Measurements from ENCODE around the gene M1AP.

Gene M1AP

DNA sequence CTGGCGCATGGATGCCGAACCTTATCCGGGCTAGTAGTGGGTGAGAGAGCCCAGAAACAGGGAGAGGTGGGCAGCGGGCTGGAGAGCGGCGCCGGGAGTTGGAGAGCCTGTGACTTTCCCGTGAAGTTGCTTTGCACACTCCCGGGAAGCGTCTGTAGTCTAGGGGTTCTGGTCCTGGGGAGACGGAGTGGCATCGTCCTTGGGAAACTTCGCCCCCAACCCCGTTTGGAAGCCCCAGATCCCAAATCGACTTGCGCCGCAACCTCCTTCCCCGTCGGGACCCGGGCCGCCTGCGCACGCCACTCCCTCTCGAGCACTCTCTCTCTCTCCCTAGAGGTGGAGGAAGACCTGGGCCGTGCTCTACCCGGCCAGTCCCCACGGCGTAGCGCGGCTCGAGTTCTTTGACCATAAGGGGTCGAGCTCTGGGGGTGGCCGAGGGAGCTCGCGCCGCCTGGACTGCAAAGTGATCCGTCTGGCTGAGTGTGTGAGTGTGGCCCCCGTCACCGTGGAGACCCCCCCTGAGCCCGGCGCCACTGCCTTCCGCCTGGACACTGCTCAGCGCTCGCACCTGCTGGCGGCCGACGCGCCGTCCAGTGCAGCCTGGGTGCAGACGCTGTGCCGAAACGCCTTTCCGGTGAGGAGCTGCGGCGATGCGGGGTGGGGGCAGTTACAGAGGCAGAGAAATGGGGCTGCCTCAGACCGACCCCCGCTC, 93.2 kb downstream of the M1AP start:
- Histone ChIP-seq H3K9ac (ENCODE audit: low read depth, low read length) (peak overlapping the region; percentile 77), H3K4me2 (ENCODE audit: insufficient read depth, low read length) (peak overlapping the region; percentile 98), H3K4me1 (ENCODE audit: insufficient read depth, low read length) (peaks cover 22% of the 10 kb centered on the region), H3K79me2 (ENCODE audit: insufficient read depth, low read length) (peaks cover 13% of the 10 kb centered on the region), H4K20me1 (ENCODE audit: insufficient read depth, low read length) (peaks cover 14% of the 10 kb centered on the region; the same call in 1 of the 2 replicates), H3K27ac (ENCODE audit: low read length) (peak overlapping the region; percentile 76), H3K4me3 (ENCODE audit: low read depth in 1 of 2, low read length in 2 of 2) (peak overlapping the region; percentile 55 to 83), H3K36me3 (ENCODE audit: insufficient read depth, low read length) (peaks cover 11% of the 10 kb centered on the region), H2AFZ (ENCODE audit: low read depth, low read length) (peak overlapping the region; percentile 87), H3K9me3 (ENCODE audit: insufficient read depth, low read length, severe bottlenecking) (no peaks in the 10 kb centered on the region), H3K27me3 (ENCODE audit: insufficient read depth, low read length, poor library complexity) (no peaks in the 10 kb centered on the region)
- ATAC-seq (ENCODE audit: insufficient read depth, low read depth) (peak; percentile 67), DNase-seq (peak; percentile 58)
- TF ChIP-seq EZH2 (IDR thresholded peaks at IDR 0.05; ENCODE audit: borderline replicate concordance, low read depth, low read length, severe bottlenecking), result no peak
- TF ChIP-seq, protein P1, sequence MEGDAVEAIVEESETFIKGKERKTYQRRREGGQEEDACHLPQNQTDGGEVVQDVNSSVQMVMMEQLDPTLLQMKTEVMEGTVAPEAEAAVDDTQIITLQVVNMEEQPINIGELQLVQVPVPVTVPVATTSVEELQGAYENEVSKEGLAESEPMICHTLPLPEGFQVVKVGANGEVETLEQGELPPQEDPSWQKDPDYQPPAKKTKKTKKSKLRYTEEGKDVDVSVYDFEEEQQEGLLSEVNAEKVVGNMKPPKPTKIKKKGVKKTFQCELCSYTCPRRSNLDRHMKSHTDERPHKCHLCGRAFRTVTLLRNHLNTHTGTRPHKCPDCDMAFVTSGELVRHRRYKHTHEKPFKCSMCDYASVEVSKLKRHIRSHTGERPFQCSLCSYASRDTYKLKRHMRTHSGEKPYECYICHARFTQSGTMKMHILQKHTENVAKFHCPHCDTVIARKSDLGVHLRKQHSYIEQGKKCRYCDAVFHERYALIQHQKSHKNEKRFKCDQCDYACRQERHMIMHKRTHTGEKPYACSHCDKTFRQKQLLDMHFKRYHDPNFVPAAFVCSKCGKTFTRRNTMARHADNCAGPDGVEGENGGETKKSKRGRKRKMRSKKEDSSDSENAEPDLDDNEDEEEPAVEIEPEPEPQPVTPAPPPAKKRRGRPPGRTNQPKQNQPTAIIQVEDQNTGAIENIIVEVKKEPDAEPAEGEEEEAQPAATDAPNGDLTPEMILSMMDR (IDR thresholded peaks at IDR 0.05; ENCODE audit: borderline replicate concordance, extremely low read depth, low read length, poor library complexity, severe bottlenecking), result no peak

GRCh38 chr2:74553892-74554819, 94.0 kb downstream of the M1AP start, which contains the start of the genes DOK1 and LOXL3:
Gene DOK1 (plus strand): TSS chr2:74554720. CDS start chr2:74554755, 35 bp downstream.
Gene LOXL3 (minus strand): TSS chr2:74553942. CDS start chr2:74552634, 1,308 bp downstream.
- peak within 1 kb of the TSS; percentile 76 for H3K27ac ChIP-seq (ENCODE audit: low read length)
- DNase-seq, result peak; percentile 86

GRCh38 chr2:74552914-74553811, 95.0 kb downstream of the M1AP start:
- Histone ChIP-seq H3K4me2 (ENCODE audit: insufficient read depth, low read length) (peak overlapping the region; percentile 98), H3K27ac (ENCODE audit: low read length) (no peak overlapping the region), H2AFZ (ENCODE audit: low read depth, low read length) (peak overlapping the region; percentile 87), H4K20me1 (ENCODE audit: insufficient read depth, low read length) (peaks cover 14% of the 10 kb centered on the region; the same call in 1 of the 2 replicates), H3K4me3 (ENCODE audit: low read depth in 1 of 2, low read length in 2 of 2) (peak overlapping the region in 1 of 2 experiments; percentile 83; a peak in 2 of 4 replicates), H3K9me3 (ENCODE audit: insufficient read depth, low read length, severe bottlenecking) (no peaks in the 10 kb centered on the region), H3K36me3 (ENCODE audit: insufficient read depth, low read length) (peaks cover 11% of the 10 kb centered on the region), H3K27me3 (ENCODE audit: insufficient read depth, low read length, poor library complexity) (no peaks in the 10 kb centered on the region), H3K4me1 (ENCODE audit: insufficient read depth, low read length) (peaks cover 22% of the 10 kb centered on the region), H3K79me2 (ENCODE audit: insufficient read depth, low read length) (peaks cover 13% of the 10 kb centered on the region), H3K9ac (ENCODE audit: low read depth, low read length) (peak overlapping the region; percentile 77; the same call in 1 of the 2 replicates)
- ATAC-seq (ENCODE audit: insufficient read depth, low read depth) (no peak), DNase-seq (no peak)
- no peak for TF ChIP-seq EZH2 (IDR thresholded peaks at IDR 0.05; ENCODE audit: borderline replicate concordance, low read depth, low read length, severe bottlenecking)
- TF ChIP-seq, protein P1 (IDR thresholded peaks at IDR 0.05; ENCODE audit: borderline replicate concordance, extremely low read depth, low read length, poor library complexity, severe bottlenecking), result no peak

More at GRCh38 chr2:74553892-74554819, 94.0 kb downstream of the M1AP start, which contains the start of the genes DOK1 and LOXL3:
- no peaks in the 10 kb centered on the region for H3K9me3 ChIP-seq (ENCODE audit: insufficient read depth, low read length, severe bottlenecking)
- H3K4me2 ChIP-seq (ENCODE audit: insufficient read depth, low read length), result peak within 1 kb of the TSS; percentile 98
- TF ChIP-seq, protein P1 (IDR thresholded peaks at IDR 0.05; ENCODE audit: borderline replicate concordance, extremely low read depth, low read length, poor library complexity, severe bottlenecking), result no peak
- TF ChIP-seq EZH2 (IDR thresholded peaks at IDR 0.05; ENCODE audit: borderline replicate concordance, low read depth, low read length, severe bottlenecking), result no peak
- no peaks in the 10 kb centered on the region for H3K27me3 ChIP-seq (ENCODE audit: insufficient read depth, low read length, poor library complexity)
- peaks cover 14% of the 10 kb centered on the region; the same call in 1 of the 2 replicates for H4K20me1 ChIP-seq (ENCODE audit: insufficient read depth, low read length)
- peak within 1 kb of the TSS; percentile 87 for H2AFZ ChIP-seq (ENCODE audit: low read depth, low read length)
- ATAC-seq (ENCODE audit: insufficient read depth, low read depth), result peak; percentile 84
- peaks cover 13% of the 10 kb centered on the region for H3K79me2 ChIP-seq (ENCODE audit: insufficient read depth, low read length)
- peak within 1 kb of the TSS; percentile 77 for H3K9ac ChIP-seq (ENCODE audit: low read depth, low read length)
- peak within 1 kb of the TSS; percentile 55 to 83 for H3K4me3 ChIP-seq (ENCODE audit: low read depth in 1 of 2, low read length in 2 of 2)
- peaks cover 22% of the 10 kb centered on the region for H3K4me1 ChIP-seq (ENCODE audit: insufficient read depth, low read length)
- peaks cover 11% of the 10 kb centered on the region for H3K36me3 ChIP-seq (ENCODE audit: insufficient read depth, low read length)

Measured in DND-41 (cell line).